ENCODE measurements around the gene BFSP1. TPM values are rescaled to one million over a fixed set of nuclear protein-coding genes. Genes with fewer than 3 reads are reported as not detected.

BFSP1 gene
- 1.0 and 3.6 TPM in 2 replicates for total RNA-seq

GRCh38 chr20:17530716-17531664 is at the start of gene BFSP1:
BFSP1 (minus strand) TSS chr20:17531379; CDS start chr20:17531329, 50 bp downstream.

GRCh38 chr20:17569616-17570346 is 38.6 kb upstream of the BFSP1 start, which contains the start of gene DSTN:
DSTN (plus strand) TSS chr20:17570075; CDS start chr20:17570209, 134 bp downstream.

Other genes with a start within 250 kb of the BFSP1 start
- gene DSTN, start 38.7 kb upstream of the BFSP1 start, total RNA-seq: 358 and 370 TPM in 2 replicates
- gene RRBP1, start 150.9 kb upstream of the BFSP1 start, total RNA-seq: 293 and 478 TPM in 2 replicates
- gene BANF2, start 168.6 kb upstream of the BFSP1 start, total RNA-seq: not detected in 2 replicates

Measured in smooth muscle cell of the umbilical artery (primary cell).